ENCODE data around the gene CCDC34. TPM values are rescaled to one million over a fixed set of nuclear protein-coding genes. Genes with fewer than 3 reads are reported as not detected.

CCDC34 gene, protein sequence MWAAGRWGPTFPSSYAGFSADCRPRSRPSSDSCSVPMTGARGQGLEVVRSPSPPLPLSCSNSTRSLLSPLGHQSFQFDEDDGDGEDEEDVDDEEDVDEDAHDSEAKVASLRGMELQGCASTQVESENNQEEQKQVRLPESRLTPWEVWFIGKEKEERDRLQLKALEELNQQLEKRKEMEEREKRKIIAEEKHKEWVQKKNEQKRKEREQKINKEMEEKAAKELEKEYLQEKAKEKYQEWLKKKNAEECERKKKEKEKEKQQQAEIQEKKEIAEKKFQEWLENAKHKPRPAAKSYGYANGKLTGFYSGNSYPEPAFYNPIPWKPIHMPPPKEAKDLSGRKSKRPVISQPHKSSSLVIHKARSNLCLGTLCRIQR
- 1.7 and 2.7 TPM in 2 replicates for total RNA-seq

DNA sequence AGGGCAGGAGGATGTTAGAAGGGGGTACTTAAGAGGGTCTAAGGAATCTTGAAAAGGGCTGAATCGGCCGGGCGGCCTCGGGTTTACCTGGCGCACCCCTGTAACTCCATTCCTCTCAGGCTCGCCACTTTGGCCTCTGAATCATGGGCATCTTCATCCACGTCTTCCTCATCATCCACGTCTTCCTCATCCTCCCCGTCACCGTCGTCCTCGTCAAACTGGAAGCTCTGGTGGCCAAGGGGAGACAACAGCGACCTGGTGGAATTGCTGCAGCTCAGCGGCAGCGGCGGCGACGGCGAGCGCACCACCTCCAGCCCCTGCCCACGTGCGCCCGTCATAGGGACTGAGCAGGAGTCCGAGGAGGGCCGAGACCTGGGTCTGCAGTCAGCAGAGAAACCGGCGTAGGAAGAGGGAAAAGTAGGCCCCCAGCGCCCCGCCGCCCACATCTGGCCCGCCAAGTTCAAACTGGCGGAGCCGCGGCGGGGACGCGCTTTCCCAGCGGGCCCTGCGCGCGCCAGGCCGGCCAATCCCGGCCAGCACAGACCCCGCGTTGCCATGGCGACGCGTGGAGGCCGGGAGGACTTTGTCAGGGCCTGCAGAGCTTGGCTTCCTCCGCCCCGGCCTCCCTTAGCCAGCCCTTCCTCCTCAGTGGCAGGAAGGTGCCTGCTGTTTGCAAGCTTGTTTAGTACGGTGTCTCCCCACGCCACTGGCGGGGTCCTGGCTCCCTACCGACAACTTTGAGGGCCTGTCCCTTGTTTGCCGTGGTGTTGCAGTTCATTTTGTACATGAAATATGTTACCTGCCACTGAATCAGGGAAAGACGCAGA, at the start of gene CCDC34:
Gene CCDC34 (minus strand): TSS at position 467 of the 827 bp plus-strand sequence. CDS start 21 bp downstream, at position 446.

Other genes starting within 250 kb of the CCDC34 start
- 22.5 and 24.9 TPM in 2 replicates for gene LGR4, start 109.6 kb upstream of the CCDC34 start, total RNA-seq
- 13.7 and 18.3 TPM in 2 replicates for gene LIN7C, start 143.6 kb upstream of the CCDC34 start, total RNA-seq